Neural cell (in vitro differentiated cells): ENCODE results near the gene IL1RAPL2. TPM values are rescaled to one million over a fixed set of nuclear protein-coding genes. Genes with fewer than 3 reads are reported as not detected.

Source experiments
- H2AFZ ChIP-seq: fragments of 200-600, 300-800 bp; sonication (generic), shearing (Covaris generic); 2 replicates; pipeline ENCODE4 v1.6.0; 2014; ENCODE audit warnings: low read depth, mild to moderate bottlenecking, antibody characterized with exemption, low read length, moderate library complexity
- H3F3A ChIP-seq: fragments of 200-600 bp; shearing (Covaris generic); 2 replicates; pipeline ENCODE4 v1.6.1; 2016; ENCODE audit warnings: mild to moderate bottlenecking, moderate library complexity, mixed read lengths, antibody characterized with exemption, low read length; ENCODE audit not compliant: insufficient read depth, poor library complexity, severe bottlenecking
- H3K27ac ChIP-seq: fragments of 200-600, 300-800 bp; sonication (generic), shearing (Covaris generic); 2 replicates; pipeline ENCODE4 v1.5.1; 2014; ENCODE audit warnings: mild to moderate bottlenecking, low read length, moderate library complexity
- H3K27me3 ChIP-seq: fragments of 300-800, 200-600 bp; sonication (generic), shearing (Covaris generic); 2 replicates; pipeline ENCODE4 v1.6.0; 2014; ENCODE audit warnings: mild to moderate bottlenecking, low read depth, low read length, moderate library complexity; ENCODE audit not compliant: insufficient read depth
- H3K36me3 ChIP-seq: fragments of 300-800, 200-600 bp; sonication (generic), shearing (Covaris generic); 2 replicates; pipeline ENCODE4 v1.5.1; 2014; ENCODE audit warnings: mild to moderate bottlenecking, antibody characterized with exemption, low read length, moderate library complexity; ENCODE audit not compliant: insufficient read depth
- H3K4me2 ChIP-seq: fragments of 300-800, 200-600 bp; sonication (generic), shearing (Covaris generic); 2 replicates; pipeline ENCODE4 v1.6.0; 2014; ENCODE audit warnings: mild to moderate bottlenecking, low read length
- H3K4me3 ChIP-seq: fragments of 300-800, 200-600 bp; sonication (generic), shearing (Covaris generic); 2 replicates; pipeline ENCODE4 v1.5.1; 2014; ENCODE audit warnings: mild to moderate bottlenecking, low read length, moderate library complexity
- H3K79me2 ChIP-seq: fragments of 200-600 bp; shearing (Covaris generic); replicated peaks from 2 replicates; pipeline ENCODE4 v1.6.0; 2014; ENCODE audit warnings: mild to moderate bottlenecking, low read length, moderate library complexity; ENCODE audit not compliant: insufficient read depth
- H3K9ac ChIP-seq: fragments of 300-800, 200-600 bp; sonication (generic), shearing (Covaris generic); 2 replicates; pipeline ENCODE4 v1.6.1; 2016; ENCODE audit warnings: mild to moderate bottlenecking, low read length, mixed read lengths
- H3K9me2 ChIP-seq: fragments of 200-600 bp; shearing (Covaris generic); 2 replicates; pipeline ENCODE4 v1.6.1; 2016; ENCODE audit warnings: mild to moderate bottlenecking, low read length, mixed read lengths; ENCODE audit not compliant: insufficient read depth
- H3K9me3 ChIP-seq: fragments of 200-600, 300-800 bp; sonication (generic), shearing (Covaris generic); 2 replicates; pipeline ENCODE4 v1.6.1; 2016; ENCODE audit warnings: mild to moderate bottlenecking, mixed run types, low read length, moderate library complexity, mixed read lengths
- H4K20me1 ChIP-seq: fragments of 200-600 bp; shearing (Covaris generic); 2 replicates; pipeline ENCODE4 v1.6.1; 2016; ENCODE audit warnings: mild to moderate bottlenecking, mixed run types; ENCODE audit not compliant: insufficient read depth
- EP300 ChIP-seq: fragments of 450-650 bp; conservative IDR thresholded peaks from 2 replicates; pipeline ENCODE4 v1.6.1; 2014; ENCODE audit warnings: antibody characterized with exemption, mild to moderate bottlenecking, moderate library complexity; ENCODE audit not compliant: poor library complexity, severe bottlenecking
- EZH2 ChIP-seq: fragments of 200-600, 300-800 bp; shearing (Covaris generic), sonication (generic); IDR thresholded peaks from 2 replicates; pipeline ENCODE4 v1.6.1; 2014; ENCODE audit warnings: antibody characterized with exemption, low read length, borderline replicate concordance, mild to moderate bottlenecking; ENCODE audit not compliant: insufficient read depth, poor library complexity, severe bottlenecking
- MXI1 ChIP-seq: fragments of 450-650 bp; conservative IDR thresholded peaks from 2 replicates; pipeline ENCODE4 v1.6.1; 2014; ENCODE audit warnings: antibody characterized with exemption, mild to moderate bottlenecking; ENCODE audit not compliant: poor library complexity, severe bottlenecking
- POLR2AphosphoS5 ChIP-seq: IDR thresholded peaks from 2 replicates; pipeline ENCODE4 v1.6.1; 2012
- RAD21 ChIP-seq: fragments of 450-650 bp; conservative IDR thresholded peaks from 2 replicates; pipeline ENCODE4 v1.6.1; 2014; ENCODE audit warnings: antibody characterized with exemption, mild to moderate bottlenecking, moderate library complexity
- SMC3 ChIP-seq: fragments of 450-650 bp; conservative IDR thresholded peaks from 2 replicates; pipeline ENCODE4 v1.6.1; 2014; ENCODE audit warnings: antibody characterized with exemption, mild to moderate bottlenecking, moderate library complexity; ENCODE audit not compliant: poor library complexity
- TAF1 ChIP-seq: IDR thresholded peaks from 2 replicates; pipeline ENCODE4 v1.6.1; 2012; ENCODE audit warnings: low read depth
- polyA plus RNA-seq: library from polyadenylated mRNA; depleted of rRNA; stranded (reverse); fragments of >200 nt; gene quantifications from 2 replicates; pipeline ENCODE4 v1.2.3, GENCODE V29; 2014
- TF ChIP-seq, protein P1 (sequence below): fragments of 450-650 bp; IDR thresholded peaks from 2 replicates; pipeline ENCODE4 v1.5.1; 2014; ENCODE audit warnings: antibody characterized with exemption, mild to moderate bottlenecking, moderate library complexity; ENCODE audit not compliant: poor library complexity, severe bottlenecking
- TF ChIP-seq, protein P2 (sequence below): IDR thresholded peaks from 2 replicates; pipeline ENCODE4 v1.6.1; 2012; ENCODE audit warnings: borderline replicate concordance

IL1RAPL2 gene
- polyA plus RNA-seq, 1 donor from 2014 or later: not detected

DNA sequence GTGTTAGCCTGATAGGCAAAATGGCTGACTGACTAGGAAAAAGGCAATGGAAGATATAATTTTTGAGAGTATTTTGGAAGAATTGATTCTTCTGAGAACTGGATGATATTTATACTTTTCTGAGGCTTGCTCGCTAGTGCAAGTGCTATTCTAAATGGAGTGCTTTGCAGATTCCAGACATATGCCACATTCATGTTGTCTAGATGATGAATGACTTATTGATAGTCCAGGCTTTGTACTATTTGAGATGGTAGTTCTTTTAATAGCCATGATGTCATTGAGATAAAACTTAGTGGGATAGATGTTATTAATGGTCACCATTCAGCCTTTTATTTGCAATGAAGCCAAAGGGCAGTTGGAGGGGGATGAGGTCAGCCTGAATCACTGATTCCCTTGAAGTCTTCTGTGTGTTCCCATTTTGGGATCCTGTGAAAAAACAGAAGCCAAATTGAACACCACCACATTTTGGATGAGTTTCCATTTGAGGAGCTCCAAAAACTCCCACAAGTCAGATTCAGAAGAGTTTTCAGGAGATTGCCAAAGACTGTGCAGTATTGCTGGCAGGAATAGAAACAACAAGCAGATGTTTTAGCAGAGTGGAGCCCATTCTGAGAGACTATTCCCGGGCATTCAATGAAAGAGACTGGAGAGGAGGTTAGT lies 184.1 kb downstream of the IL1RAPL2 start:
- no peak overlapping the region for H3K9ac ChIP-seq
- TF ChIP-seq EP300 (no peak), MXI1 (no peak), SMC3 (no peak), EZH2 (no peak), POLR2AphosphoS5 (no peak), RAD21 (no peak)
- TF ChIP-seq, protein P1, sequence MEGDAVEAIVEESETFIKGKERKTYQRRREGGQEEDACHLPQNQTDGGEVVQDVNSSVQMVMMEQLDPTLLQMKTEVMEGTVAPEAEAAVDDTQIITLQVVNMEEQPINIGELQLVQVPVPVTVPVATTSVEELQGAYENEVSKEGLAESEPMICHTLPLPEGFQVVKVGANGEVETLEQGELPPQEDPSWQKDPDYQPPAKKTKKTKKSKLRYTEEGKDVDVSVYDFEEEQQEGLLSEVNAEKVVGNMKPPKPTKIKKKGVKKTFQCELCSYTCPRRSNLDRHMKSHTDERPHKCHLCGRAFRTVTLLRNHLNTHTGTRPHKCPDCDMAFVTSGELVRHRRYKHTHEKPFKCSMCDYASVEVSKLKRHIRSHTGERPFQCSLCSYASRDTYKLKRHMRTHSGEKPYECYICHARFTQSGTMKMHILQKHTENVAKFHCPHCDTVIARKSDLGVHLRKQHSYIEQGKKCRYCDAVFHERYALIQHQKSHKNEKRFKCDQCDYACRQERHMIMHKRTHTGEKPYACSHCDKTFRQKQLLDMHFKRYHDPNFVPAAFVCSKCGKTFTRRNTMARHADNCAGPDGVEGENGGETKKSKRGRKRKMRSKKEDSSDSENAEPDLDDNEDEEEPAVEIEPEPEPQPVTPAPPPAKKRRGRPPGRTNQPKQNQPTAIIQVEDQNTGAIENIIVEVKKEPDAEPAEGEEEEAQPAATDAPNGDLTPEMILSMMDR: no peak
- no peaks in the 10 kb centered on the region for H3K9me3 ChIP-seq
- no peaks in the 10 kb centered on the region for H3K27me3 ChIP-seq
- no peaks in the 10 kb centered on the region for H4K20me1 ChIP-seq
- H3K4me3 ChIP-seq: no peak overlapping the region
- H3K27ac ChIP-seq: no peak overlapping the region
- H2AFZ ChIP-seq: no peak overlapping the region
- H3F3A ChIP-seq: no peaks in the 10 kb centered on the region
- H3K36me3 ChIP-seq: no peaks in the 10 kb centered on the region
- H3K4me2 ChIP-seq: no peak overlapping the region
- H3K9me2 ChIP-seq: no peaks in the 10 kb centered on the region
- no peaks in the 10 kb centered on the region for H3K79me2 ChIP-seq

DNA sequence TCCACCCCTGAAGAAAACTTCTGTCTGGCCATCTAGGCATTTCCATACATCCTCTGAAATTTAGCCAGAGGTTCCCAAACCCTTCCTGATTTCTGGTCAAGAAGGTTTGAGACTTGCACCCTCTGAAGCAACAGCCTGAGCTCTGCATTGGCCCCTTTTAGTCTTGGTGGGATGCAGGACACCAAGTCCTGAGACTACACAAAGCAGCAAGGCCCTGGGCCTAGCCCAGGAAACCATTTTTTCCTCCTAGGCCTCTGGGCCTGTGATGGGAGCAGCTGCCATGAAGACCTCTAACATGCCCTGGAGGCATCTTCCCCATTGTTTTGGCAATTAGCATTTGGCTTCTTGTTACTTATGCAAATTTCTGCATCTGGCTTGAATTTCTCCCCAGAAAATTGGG lies 196.6 kb downstream of the IL1RAPL2 start:
- Histone ChIP-seq H3K27ac (no peak overlapping the region), H3K9ac (no peak overlapping the region), H3K27me3 (no peaks in the 10 kb centered on the region), H3K36me3 (no peaks in the 10 kb centered on the region), H3K79me2 (no peaks in the 10 kb centered on the region), H3F3A (no peaks in the 10 kb centered on the region), H3K4me2 (no peak overlapping the region), H2AFZ (no peak overlapping the region), H3K9me3 (no peaks in the 10 kb centered on the region), H3K9me2 (no peaks in the 10 kb centered on the region), H4K20me1 (no peaks in the 10 kb centered on the region), H3K4me3 (no peak overlapping the region)
- TF ChIP-seq, protein P2, sequence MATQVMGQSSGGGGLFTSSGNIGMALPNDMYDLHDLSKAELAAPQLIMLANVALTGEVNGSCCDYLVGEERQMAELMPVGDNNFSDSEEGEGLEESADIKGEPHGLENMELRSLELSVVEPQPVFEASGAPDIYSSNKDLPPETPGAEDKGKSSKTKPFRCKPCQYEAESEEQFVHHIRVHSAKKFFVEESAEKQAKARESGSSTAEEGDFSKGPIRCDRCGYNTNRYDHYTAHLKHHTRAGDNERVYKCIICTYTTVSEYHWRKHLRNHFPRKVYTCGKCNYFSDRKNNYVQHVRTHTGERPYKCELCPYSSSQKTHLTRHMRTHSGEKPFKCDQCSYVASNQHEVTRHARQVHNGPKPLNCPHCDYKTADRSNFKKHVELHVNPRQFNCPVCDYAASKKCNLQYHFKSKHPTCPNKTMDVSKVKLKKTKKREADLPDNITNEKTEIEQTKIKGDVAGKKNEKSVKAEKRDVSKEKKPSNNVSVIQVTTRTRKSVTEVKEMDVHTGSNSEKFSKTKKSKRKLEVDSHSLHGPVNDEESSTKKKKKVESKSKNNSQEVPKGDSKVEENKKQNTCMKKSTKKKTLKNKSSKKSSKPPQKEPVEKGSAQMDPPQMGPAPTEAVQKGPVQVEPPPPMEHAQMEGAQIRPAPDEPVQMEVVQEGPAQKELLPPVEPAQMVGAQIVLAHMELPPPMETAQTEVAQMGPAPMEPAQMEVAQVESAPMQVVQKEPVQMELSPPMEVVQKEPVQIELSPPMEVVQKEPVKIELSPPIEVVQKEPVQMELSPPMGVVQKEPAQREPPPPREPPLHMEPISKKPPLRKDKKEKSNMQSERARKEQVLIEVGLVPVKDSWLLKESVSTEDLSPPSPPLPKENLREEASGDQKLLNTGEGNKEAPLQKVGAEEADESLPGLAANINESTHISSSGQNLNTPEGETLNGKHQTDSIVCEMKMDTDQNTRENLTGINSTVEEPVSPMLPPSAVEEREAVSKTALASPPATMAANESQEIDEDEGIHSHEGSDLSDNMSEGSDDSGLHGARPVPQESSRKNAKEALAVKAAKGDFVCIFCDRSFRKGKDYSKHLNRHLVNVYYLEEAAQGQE: no peak
- no peak for TF ChIP-seq POLR2AphosphoS5
- no peak for TF ChIP-seq SMC3
- no peak for TF ChIP-seq EP300
- TF ChIP-seq RAD21: no peak
- TF ChIP-seq, protein P1: no peak
- no peak for TF ChIP-seq EZH2
- no peak for TF ChIP-seq TAF1
- no peak for TF ChIP-seq MXI1
